ENCODE data around the gene THTPA.

DNA sequence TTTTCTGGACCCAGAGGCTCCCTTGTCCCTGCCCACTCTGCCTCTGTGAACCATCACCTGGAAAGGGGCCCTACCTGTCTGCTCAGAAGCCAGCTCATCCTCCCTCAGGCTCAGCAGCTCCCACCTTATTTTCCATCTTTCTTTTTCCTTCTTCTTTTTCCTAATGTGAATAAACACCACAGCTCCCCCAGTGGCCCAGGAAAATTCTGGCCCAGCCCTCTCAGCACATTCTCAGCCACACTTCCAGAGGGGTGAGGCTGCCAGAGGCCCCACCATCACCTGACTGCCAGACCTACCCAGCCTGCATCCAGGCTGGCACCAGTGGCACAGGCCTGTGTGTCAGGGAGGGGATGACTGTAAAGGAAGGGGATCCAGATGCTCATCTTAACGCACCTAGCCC is 27.5 kb upstream of the THTPA start:
- no peak for TF ChIP-seq POLR2A (conservative IDR thresholded peaks at IDR 0.05)
- TF ChIP-seq, protein P1, sequence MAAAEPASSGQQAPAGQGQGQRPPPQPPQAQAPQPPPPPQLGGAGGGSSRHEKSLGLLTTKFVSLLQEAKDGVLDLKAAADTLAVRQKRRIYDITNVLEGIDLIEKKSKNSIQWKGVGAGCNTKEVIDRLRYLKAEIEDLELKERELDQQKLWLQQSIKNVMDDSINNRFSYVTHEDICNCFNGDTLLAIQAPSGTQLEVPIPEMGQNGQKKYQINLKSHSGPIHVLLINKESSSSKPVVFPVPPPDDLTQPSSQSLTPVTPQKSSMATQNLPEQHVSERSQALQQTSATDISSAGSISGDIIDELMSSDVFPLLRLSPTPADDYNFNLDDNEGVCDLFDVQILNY (CRISPR knock-in tag; IDR thresholded peaks at IDR 0.05), result no peak
- TF ChIP-seq, protein P2, sequence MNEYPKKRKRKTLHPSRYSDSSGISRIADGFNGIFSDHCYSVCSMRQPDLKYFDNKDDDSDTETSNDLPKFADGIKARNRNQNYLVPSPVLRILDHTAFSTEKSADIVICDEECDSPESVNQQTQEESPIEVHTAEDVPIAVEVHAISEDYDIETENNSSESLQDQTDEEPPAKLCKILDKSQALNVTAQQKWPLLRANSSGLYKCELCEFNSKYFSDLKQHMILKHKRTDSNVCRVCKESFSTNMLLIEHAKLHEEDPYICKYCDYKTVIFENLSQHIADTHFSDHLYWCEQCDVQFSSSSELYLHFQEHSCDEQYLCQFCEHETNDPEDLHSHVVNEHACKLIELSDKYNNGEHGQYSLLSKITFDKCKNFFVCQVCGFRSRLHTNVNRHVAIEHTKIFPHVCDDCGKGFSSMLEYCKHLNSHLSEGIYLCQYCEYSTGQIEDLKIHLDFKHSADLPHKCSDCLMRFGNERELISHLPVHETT (CRISPR knock-in tag; conservative IDR thresholded peaks at IDR 0.05 in 1 of 2, IDR thresholded peaks at IDR 0.05 in 1 of 2), result no peak
- TF ChIP-seq LEF1 (IDR thresholded peaks at IDR 0.05), result no peak
- no peak for TF ChIP-seq GATA2 (CRISPR knock-in tag; IDR thresholded peaks at IDR 0.05)
- TF ChIP-seq, protein P3, sequence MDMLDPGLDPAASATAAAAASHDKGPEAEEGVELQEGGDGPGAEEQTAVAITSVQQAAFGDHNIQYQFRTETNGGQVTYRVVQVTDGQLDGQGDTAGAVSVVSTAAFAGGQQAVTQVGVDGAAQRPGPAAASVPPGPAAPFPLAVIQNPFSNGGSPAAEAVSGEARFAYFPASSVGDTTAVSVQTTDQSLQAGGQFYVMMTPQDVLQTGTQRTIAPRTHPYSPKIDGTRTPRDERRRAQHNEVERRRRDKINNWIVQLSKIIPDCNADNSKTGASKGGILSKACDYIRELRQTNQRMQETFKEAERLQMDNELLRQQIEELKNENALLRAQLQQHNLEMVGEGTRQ (CRISPR knock-in tag; IDR thresholded peaks at IDR 0.05), result no peak
- TF ChIP-seq, protein P4, sequence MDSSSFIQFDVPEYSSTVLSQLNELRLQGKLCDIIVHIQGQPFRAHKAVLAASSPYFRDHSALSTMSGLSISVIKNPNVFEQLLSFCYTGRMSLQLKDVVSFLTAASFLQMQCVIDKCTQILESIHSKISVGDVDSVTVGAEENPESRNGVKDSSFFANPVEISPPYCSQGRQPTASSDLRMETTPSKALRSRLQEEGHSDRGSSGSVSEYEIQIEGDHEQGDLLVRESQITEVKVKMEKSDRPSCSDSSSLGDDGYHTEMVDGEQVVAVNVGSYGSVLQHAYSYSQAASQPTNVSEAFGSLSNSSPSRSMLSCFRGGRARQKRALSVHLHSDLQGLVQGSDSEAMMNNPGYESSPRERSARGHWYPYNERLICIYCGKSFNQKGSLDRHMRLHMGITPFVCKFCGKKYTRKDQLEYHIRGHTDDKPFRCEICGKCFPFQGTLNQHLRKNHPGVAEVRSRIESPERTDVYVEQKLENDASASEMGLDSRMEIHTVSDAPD (CRISPR knock-in tag; IDR thresholded peaks at IDR 0.05), result no peak
- no peak for TF ChIP-seq MXI1 (IDR thresholded peaks at IDR 0.05; ENCODE audit: low read depth, low read length)
